Measurements from ENCODE around the gene MCF2L. TPM values are rescaled to one million over a fixed set of nuclear protein-coding genes. Genes with fewer than 3 reads are reported as not detected.

The MCF2L gene
- total and polyA plus RNA-seq, 10 of the 15 experiments (the other 5 are each of a cell fraction or from before 2014, with no cell fraction given), result 0.06 to 1.1 (median 0.21) TPM; not detected in 2

DNA sequence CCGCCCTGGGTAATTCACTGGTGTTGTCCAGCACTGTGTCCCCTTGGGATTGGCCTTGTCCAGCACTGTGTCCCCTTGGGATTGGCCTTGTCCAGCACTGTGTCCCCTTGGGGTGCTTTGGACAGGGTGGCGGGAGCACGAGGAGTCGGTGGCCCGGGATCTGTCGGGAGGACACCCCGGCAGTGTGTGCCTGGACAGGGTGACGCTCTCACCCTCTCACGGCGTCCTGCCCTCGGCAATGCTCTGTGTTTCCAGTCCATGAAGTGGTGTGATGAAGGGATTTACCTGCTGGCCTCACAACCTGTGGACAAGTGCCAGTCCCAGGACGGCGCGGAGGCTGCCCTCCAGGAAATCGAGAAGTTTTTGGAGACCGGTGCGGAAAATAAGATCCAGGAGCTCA lies 106.7 kb downstream of the MCF2L start:
- intact Hi-C loops (cut with micrococcal nuclease; ENCODE audit: unreplicated experiment), result no loop called here
- in situ Hi-C loops (cut with MboI), result no loop called here
- Histone ChIP-seq H3K9me3 (replicated peaks; ENCODE audit: control insufficient read depth, insufficient read depth, low read length) (no peaks in the 10 kb centered on the region), H3K27me3 (replicated peaks in 1 of 2; ENCODE audit: control insufficient read depth in 2 of 2, insufficient read depth in 2 of 2, low read length in 1 of 2) (no peaks in the 10 kb centered on the region), H3K27ac (ENCODE audit: control insufficient read depth, insufficient read depth) (no peak overlapping the region), H4K20me1 (ENCODE audit: control insufficient read depth, insufficient read depth) (no peaks in the 10 kb centered on the region), H3K79me2 (ENCODE audit: control insufficient read depth, insufficient read depth, low read length) (no peaks in the 10 kb centered on the region), H3K36me3 (ENCODE audit: control insufficient read depth in 2 of 2, insufficient read depth in 2 of 2, low read length in 1 of 2) (no peaks in the 10 kb centered on the region), H2AFZ (ENCODE audit: control insufficient read depth, low read depth, low read length) (no peak overlapping the region), H3K4me2 (ENCODE audit: control insufficient read depth, insufficient read depth) (no peak overlapping the region), H3K4me3 (no peak overlapping the region), H3K4me1 (ENCODE audit: control insufficient read depth, insufficient read depth, low read length) (no peaks in the 10 kb centered on the region), H3K9ac (ENCODE audit: control insufficient read depth, insufficient read depth, low read length) (no peak overlapping the region)
- no peak for ATAC-seq
- no peak for DNase-seq (ENCODE audit: low read depth, low spot score)
- POLR2A ChIA-PET, result interaction anchor here (0.6 kb wide), 1 partner anchor 504 kb away, joined by 3 read pairs; no protein-coding TSS in a partner anchor
- RAD21 ChIA-PET (ENCODE audit: unreplicated experiment), result no interaction called here
- SMC1A ChIA-PET (ENCODE audit: uncharacterized antibody, unreplicated experiment), result no interaction called here
- 89% methylated on average over 17 of the region's 17 CpGs for WGBS (ENCODE audit: insufficient coverage, insufficient replicate concordance, low lambda C conversion rate, missing lambda C conversion rate)
- TF ChIP-seq RB1 (IDR thresholded peaks at IDR 0.05; ENCODE audit: borderline replicate concordance) (no peak), CHD2 (IDR thresholded peaks at IDR 0.05; ENCODE audit: borderline replicate concordance, low read depth, low read length) (no peak), ASH2L (IDR thresholded peaks at IDR 0.05; ENCODE audit: borderline replicate concordance, low read depth) (no peak), POLR2AphosphoS5 (IDR thresholded peaks at IDR 0.05; ENCODE audit: low read length) (no peak), ATF7 (IDR thresholded peaks at IDR 0.05; ENCODE audit: low read depth) (no peak), ESRRA (IDR thresholded peaks at IDR 0.05; ENCODE audit: low read length) (no peak), E2F8 (IDR thresholded peaks at IDR 0.05; ENCODE audit: low read depth, partially characterized antibody) (no peak), DPF2 (IDR thresholded peaks at IDR 0.05) (no peak), SUPT20H (IDR thresholded peaks at IDR 0.05; ENCODE audit: borderline replicate concordance, control insufficient read depth, low read depth, low read length) (no peak), SIN3A (IDR thresholded peaks at IDR 0.05; ENCODE audit: low read depth, low read length) (no peak), HDGF (IDR thresholded peaks at IDR 0.05) (no peak), ZBED1 (IDR thresholded peaks at IDR 0.05; ENCODE audit: borderline replicate concordance) (no peak), FOXK2 (IDR thresholded peaks at IDR 0.05) (no peak)
- TF ChIP-seq, protein P1, sequence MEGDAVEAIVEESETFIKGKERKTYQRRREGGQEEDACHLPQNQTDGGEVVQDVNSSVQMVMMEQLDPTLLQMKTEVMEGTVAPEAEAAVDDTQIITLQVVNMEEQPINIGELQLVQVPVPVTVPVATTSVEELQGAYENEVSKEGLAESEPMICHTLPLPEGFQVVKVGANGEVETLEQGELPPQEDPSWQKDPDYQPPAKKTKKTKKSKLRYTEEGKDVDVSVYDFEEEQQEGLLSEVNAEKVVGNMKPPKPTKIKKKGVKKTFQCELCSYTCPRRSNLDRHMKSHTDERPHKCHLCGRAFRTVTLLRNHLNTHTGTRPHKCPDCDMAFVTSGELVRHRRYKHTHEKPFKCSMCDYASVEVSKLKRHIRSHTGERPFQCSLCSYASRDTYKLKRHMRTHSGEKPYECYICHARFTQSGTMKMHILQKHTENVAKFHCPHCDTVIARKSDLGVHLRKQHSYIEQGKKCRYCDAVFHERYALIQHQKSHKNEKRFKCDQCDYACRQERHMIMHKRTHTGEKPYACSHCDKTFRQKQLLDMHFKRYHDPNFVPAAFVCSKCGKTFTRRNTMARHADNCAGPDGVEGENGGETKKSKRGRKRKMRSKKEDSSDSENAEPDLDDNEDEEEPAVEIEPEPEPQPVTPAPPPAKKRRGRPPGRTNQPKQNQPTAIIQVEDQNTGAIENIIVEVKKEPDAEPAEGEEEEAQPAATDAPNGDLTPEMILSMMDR (IDR thresholded peaks at IDR 0.05 in 2 of 3, conservative IDR thresholded peaks at IDR 0.05 in 1 of 3; ENCODE audit: control insufficient read depth in 2 of 3, extremely low read depth in 1 of 3, insufficient read depth in 1 of 3, low read depth in 3 of 3, low read length in 3 of 3), result no peak
- TF ChIP-seq, protein P2, sequence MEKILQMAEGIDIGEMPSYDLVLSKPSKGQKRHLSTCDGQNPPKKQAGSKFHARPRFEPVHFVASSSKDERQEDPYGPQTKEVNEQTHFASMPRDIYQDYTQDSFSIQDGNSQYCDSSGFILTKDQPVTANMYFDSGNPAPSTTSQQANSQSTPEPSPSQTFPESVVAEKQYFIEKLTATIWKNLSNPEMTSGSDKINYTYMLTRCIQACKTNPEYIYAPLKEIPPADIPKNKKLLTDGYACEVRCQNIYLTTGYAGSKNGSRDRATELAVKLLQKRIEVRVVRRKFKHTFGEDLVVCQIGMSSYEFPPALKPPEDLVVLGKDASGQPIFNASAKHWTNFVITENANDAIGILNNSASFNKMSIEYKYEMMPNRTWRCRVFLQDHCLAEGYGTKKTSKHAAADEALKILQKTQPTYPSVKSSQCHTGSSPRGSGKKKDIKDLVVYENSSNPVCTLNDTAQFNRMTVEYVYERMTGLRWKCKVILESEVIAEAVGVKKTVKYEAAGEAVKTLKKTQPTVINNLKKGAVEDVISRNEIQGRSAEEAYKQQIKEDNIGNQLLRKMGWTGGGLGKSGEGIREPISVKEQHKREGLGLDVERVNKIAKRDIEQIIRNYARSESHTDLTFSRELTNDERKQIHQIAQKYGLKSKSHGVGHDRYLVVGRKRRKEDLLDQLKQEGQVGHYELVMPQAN (conservative IDR thresholded peaks at IDR 0.05), result no peak
- TF ChIP-seq, protein P3, sequence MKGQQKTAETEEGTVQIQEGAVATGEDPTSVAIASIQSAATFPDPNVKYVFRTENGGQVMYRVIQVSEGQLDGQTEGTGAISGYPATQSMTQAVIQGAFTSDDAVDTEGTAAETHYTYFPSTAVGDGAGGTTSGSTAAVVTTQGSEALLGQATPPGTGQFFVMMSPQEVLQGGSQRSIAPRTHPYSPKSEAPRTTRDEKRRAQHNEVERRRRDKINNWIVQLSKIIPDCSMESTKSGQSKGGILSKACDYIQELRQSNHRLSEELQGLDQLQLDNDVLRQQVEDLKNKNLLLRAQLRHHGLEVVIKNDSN (IDR thresholded peaks at IDR 0.05; ENCODE audit: borderline replicate concordance, extremely low read length, insufficient read depth, low read depth, low read length), result no peak
- CTCF ChIA-PET, result no interaction called here
- no peak for FAIRE-seq
- no TSS peak for BruUV-seq (replicated peaks)
